MM.1S (cell line): ENCODE data around the gene NFKB1.

ENCODE experiments used
- DNase-seq: peaks from one replicate; pipeline ENCODE4 v3.0.0-alpha.2; 2015
- H2AFZ ChIP-seq: fragments of 300-600 bp; sonication (generic); 2 replicates; pipeline ENCODE4 v1.6.0; 2016; ENCODE audit warnings: antibody characterized with exemption, low read length
- H3F3A ChIP-seq: fragments of 300-600 bp; sonication (generic); 2 replicates; pipeline ENCODE4 v1.6.1; 2016; ENCODE audit warnings: mild to moderate bottlenecking, antibody characterized with exemption, low read length, moderate library complexity, mixed read lengths; ENCODE audit not compliant: insufficient read depth
- H3K27ac ChIP-seq: fragments of 300-600 bp; sonication (generic); 2 replicates; pipeline ENCODE4 v1.5.1; 2016; ENCODE audit warnings: mild to moderate bottlenecking, low read length
- H3K27me3 ChIP-seq: fragments of 300-600 bp; sonication (generic); replicated peaks from 2 replicates; pipeline ENCODE4 v1.6.0; 2016; ENCODE audit warnings: low read length; ENCODE audit not compliant: insufficient read depth
- H3K36me3 ChIP-seq: fragments of 300-600 bp; sonication (generic); replicated peaks from 2 replicates; pipeline ENCODE4 v1.6.1; 2016; ENCODE audit warnings: mild to moderate bottlenecking, low read length, mixed read lengths; ENCODE audit not compliant: insufficient read depth
- H3K4me1 ChIP-seq: fragments of 300-600 bp; sonication (generic); 2 replicates; pipeline ENCODE4 v1.6.1; 2016; ENCODE audit warnings: low read length, mixed read lengths
- H3K4me2 ChIP-seq: fragments of 300-600 bp; sonication (generic); 2 replicates; pipeline ENCODE4 v1.6.0; 2016; ENCODE audit warnings: low read depth, low read length
- H3K4me3 ChIP-seq: fragments of 300-600 bp; sonication (generic); 2 replicates; pipeline ENCODE4 v1.5.1; 2016; ENCODE audit warnings: low read length, mixed read lengths
- H3K79me2 ChIP-seq: fragments of 300-600 bp; sonication (generic); 2 replicates; pipeline ENCODE4 v1.6.1; 2016; ENCODE audit warnings: mixed run types, low read length, mixed read lengths
- H3K9ac ChIP-seq: fragments of 300-600 bp; sonication (generic); 2 replicates; pipeline ENCODE4 v1.6.1; 2016; ENCODE audit warnings: low read length, mixed read lengths
- H3K9me2 ChIP-seq: fragments of 300-600 bp; sonication (generic); replicated peaks from 2 replicates; pipeline ENCODE4 v1.6.1; 2016; ENCODE audit warnings: mild to moderate bottlenecking, low read length, mixed read lengths; ENCODE audit not compliant: insufficient read depth
- H3K9me3 ChIP-seq: fragments of 300-600 bp; sonication (generic); replicated peaks from 2 replicates; pipeline ENCODE4 v1.6.1; 2016; ENCODE audit warnings: mild to moderate bottlenecking, low read length, mixed read lengths; ENCODE audit not compliant: insufficient read depth
- H4K20me1 ChIP-seq: fragments of 300-600 bp; sonication (generic); 2 replicates; pipeline ENCODE4 v1.6.1; 2016; ENCODE audit warnings: mild to moderate bottlenecking, low read length, moderate library complexity, mixed read lengths; ENCODE audit not compliant: insufficient read depth
- CTCF ChIP-seq: fragments of 300-600 bp; sonication (generic); IDR thresholded peaks from 2 replicates; pipeline ENCODE4 v1.5.1; 2016; ENCODE audit warnings: antibody characterized with exemption, low read length, mixed read lengths
- EZH2 ChIP-seq: fragments of 300-600 bp; sonication (generic); optimal IDR thresholded peaks from 2 replicates; pipeline ENCODE3; 2017; ENCODE audit warnings: low read depth, mild to moderate bottlenecking, antibody characterized with exemption, low read length, mixed read lengths
- EZH2phosphoT487 ChIP-seq: fragments of 300-600 bp; sonication (generic); IDR thresholded peaks from 2 replicates; pipeline ENCODE4 v1.6.1; 2018; ENCODE audit warnings: antibody characterized with exemption, low read length

Gene NFKB1

DNA sequence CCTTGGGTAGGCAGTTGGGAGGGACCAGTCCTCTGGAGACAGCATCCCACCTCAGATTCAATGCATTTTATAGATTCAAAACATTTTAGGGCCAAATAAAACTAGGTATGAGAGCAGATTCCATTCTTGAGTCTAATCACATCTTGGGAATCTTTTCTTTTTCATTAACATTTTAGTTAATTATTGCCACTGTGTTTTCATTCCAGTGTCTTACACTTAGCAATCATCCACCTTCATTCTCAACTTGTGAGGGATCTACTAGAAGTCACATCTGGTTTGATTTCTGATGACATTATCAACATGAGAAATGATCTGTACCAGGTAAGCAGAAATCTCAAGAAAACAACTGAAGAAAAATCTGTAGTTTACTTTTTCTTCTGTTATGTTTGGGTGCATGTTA, 99.5 kb downstream of the NFKB1 start:
- Histone ChIP-seq H2AFZ (no peak overlapping the region), H3K27ac (no peak overlapping the region), H3K36me3 (peaks cover 12% of the 10 kb centered on the region), H4K20me1 (no peaks in the 10 kb centered on the region), H3K4me1 (no peaks in the 10 kb centered on the region), H3K4me3 (no peak overlapping the region), H3K9me2 (no peaks in the 10 kb centered on the region), H3K9ac (no peak overlapping the region), H3K4me2 (no peak overlapping the region), H3K9me3 (no peaks in the 10 kb centered on the region), H3K79me2 (no peaks in the 10 kb centered on the region), H3K27me3 (no peaks in the 10 kb centered on the region), H3F3A (no peaks in the 10 kb centered on the region)
- no peak for DNase-seq
- TF ChIP-seq EZH2phosphoT487 (no peak), EZH2 (no peak)

DNA sequence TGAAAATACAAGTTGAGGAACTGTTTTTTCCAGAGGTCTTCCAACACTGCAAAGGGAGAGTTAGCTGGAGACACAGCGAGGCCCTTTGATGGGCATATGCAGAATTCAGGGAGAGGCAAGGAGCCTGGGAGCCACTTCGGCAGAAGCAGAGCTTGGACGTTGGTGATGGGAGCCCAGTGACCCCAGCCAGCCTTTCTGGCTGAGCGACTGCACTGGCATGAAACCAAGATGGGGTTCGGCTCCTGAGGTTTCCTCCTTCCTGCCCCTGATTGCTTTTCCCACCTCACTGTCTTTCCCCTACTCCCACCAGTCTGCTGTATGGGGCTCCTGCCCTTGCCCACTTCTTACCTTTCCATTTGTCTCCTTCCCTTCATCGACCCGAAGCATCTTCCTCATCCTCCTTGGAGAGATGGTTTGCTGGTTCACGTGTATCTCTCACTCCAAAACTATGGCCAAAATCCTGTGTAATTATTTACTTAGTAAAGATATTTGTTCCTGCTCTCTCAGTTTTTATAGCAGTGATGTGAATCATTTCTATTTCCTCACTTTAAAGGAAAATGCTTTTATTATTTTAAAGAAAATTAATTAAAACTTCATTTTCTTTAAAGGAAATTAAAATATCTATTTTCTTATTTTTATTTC, 100.5 kb downstream of the NFKB1 start:
- DNase-seq = no peak
- H3K27ac ChIP-seq = no peak overlapping the region
- H4K20me1 ChIP-seq = no peaks in the 10 kb centered on the region
- H3K9me3 ChIP-seq = no peaks in the 10 kb centered on the region
- no peaks in the 10 kb centered on the region for H3K4me1 ChIP-seq
- no peak overlapping the region for H3K4me3 ChIP-seq
- H3F3A ChIP-seq = no peaks in the 10 kb centered on the region
- no peaks in the 10 kb centered on the region for H3K27me3 ChIP-seq
- no peak overlapping the region for H3K9ac ChIP-seq
- no peaks in the 10 kb centered on the region for H3K9me2 ChIP-seq
- no peak overlapping the region for H3K4me2 ChIP-seq
- peaks cover 4% of the 10 kb centered on the region for H3K36me3 ChIP-seq
- H3K79me2 ChIP-seq = no peaks in the 10 kb centered on the region
- H2AFZ ChIP-seq = no peak overlapping the region
- TF ChIP-seq EZH2phosphoT487 = no peak
- TF ChIP-seq CTCF = no peak
- TF ChIP-seq EZH2 = no peak

GRCh38 chr4:102604222-102604940, 103.2 kb downstream of the NFKB1 start:
- no peaks in the 10 kb centered on the region for H4K20me1 ChIP-seq
- no peak overlapping the region for H3K4me3 ChIP-seq
- TF ChIP-seq EZH2phosphoT487 (no peak), EZH2 (no peak), CTCF (no peak)
- no peaks in the 10 kb centered on the region for H3K9me3 ChIP-seq
- peaks cover 10% of the 10 kb centered on the region for H3K36me3 ChIP-seq
- H2AFZ ChIP-seq = no peak overlapping the region
- H3K27me3 ChIP-seq = no peaks in the 10 kb centered on the region
- H3K4me2 ChIP-seq = no peak overlapping the region
- H3K4me1 ChIP-seq = no peaks in the 10 kb centered on the region
- H3K27ac ChIP-seq = no peak overlapping the region
- H3K9ac ChIP-seq = no peak overlapping the region
- H3K9me2 ChIP-seq = no peaks in the 10 kb centered on the region
- H3K79me2 ChIP-seq = 0 out of 2 replicates have a peak, but pooled peaks cover 2% of the 10 kb centered on the region
- no peaks in the 10 kb centered on the region for H3F3A ChIP-seq
- no peak for DNase-seq

- peaks cover 15% of the 10 kb centered on the region for H3K36me3 ChIP-seq
- H3F3A ChIP-seq = no peaks in the 10 kb centered on the region; the same call in 1 of the 2 replicates
- H3K9me3 ChIP-seq = no peaks in the 10 kb centered on the region
- H3K9me2 ChIP-seq = no peaks in the 10 kb centered on the region
- H4K20me1 ChIP-seq = no peaks in the 10 kb centered on the region
- TF ChIP-seq CTCF = no peak
- no peak for TF ChIP-seq EZH2
- 0 out of 2 replicates have a peak, but pooled peaks cover 2% of the 10 kb centered on the region for H3K79me2 ChIP-seq
- no peak overlapping the region for H3K27ac ChIP-seq
- no peak overlapping the region for H3K4me3 ChIP-seq
- no peak overlapping the region for H3K9ac ChIP-seq
- H3K4me2 ChIP-seq = no peak overlapping the region
- no peak overlapping the region for H2AFZ ChIP-seq
- H3K4me1 ChIP-seq = peaks cover 2% of the 10 kb centered on the region
- H3K27me3 ChIP-seq = no peaks in the 10 kb centered on the region
- no peak for DNase-seq
Measured at GRCh38 chr4:102606261-102606660, 105.1 kb downstream of the NFKB1 start.
